Pericardium fibroblast (primary cell): ENCODE measurements around the gene AASS. TPM values are rescaled to one million over a fixed set of nuclear protein-coding genes. Genes with fewer than 3 reads are reported as not detected.

ENCODE experiments used
- total RNA-seq: library from RNA; depleted of rRNA; stranded (reverse); fragments of >200 nt; gene quantifications from 2 replicates; pipeline ENCODE4 v1.2.3, GENCODE V29; 2015

Gene AASS
- total RNA-seq: 21.1 and 22.8 TPM in 2 replicates

GRCh38 chr7:122143751-122144711 lies at the start of gene AASS:
Gene AASS (minus strand): TSS chr7:122144249. CDS start chr7:122133726, 10,523 bp downstream.

Other genes starting within 250 kb of the AASS start
- gene FEZF1, start 160.5 kb upstream of the AASS start, total RNA-seq: not detected in 2 replicates